Measurements from ENCODE around the gene TEP1.

The TEP1 gene

DNA sequence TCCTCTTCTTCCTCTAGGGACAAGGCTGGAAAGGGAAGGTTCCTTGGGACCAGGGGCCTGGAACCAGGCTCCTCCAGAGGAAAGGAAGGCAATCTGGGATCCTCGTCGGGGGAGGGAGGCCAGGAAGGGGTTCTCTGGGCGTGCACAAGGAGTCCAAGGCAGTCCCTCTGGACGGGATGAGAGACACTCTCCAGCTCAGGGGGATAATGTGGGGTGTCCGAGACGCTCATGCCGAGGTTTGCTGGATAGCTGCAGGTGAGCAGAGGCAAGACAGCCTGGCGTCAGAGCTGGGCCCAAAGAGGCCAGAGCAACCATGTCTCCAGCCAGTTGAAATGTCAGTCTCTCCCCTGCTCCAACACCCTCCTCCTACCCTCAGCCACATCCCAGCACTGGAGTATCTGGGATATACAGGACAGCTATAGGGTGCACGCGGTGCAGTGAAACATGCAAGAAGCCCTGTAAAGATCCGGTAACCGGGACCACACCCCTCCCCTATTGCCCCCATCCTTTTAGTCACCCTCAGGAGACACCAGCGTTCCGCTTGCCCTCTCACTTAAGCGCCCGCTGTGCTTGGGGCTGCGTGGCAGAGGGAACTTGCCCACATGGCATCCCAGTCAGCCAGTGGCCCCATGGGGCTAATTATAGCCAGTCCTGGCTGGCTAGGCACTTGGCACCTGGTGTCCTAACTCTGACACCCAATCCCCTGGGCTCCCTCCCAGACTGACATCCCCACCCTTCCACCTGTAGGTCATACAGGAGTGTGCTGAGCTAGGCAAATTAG lies 22.5 kb upstream of the TEP1 start, which contains the start of gene KLHL33:
Gene KLHL33, minus strand, starts transcription at position 585 of the 781 bp plus-strand sequence. Its CDS starts 355 bp downstream, at position 230.
- no peaks in the 10 kb centered on the region for H3K27me3 ChIP-seq (ENCODE audit: insufficient read depth, low read length)
- H3K23ac ChIP-seq (ENCODE audit: low read length), result peak within 1 kb of the TSS; percentile 18
- no peak within 1 kb of the TSS for H4K8ac ChIP-seq (ENCODE audit: low read depth, low read length)
- no peak within 1 kb of the TSS for H3K9ac ChIP-seq (ENCODE audit: low read length)
- no peak within 1 kb of the TSS for H3K18ac ChIP-seq (ENCODE audit: low read length)
- H2BK12ac ChIP-seq (ENCODE audit: low read length), result no peak within 1 kb of the TSS
- no peak within 1 kb of the TSS for H2AK5ac ChIP-seq (ENCODE audit: low read length)
- no peaks in the 10 kb centered on the region for H3K9me3 ChIP-seq (ENCODE audit: insufficient read depth, low read depth, low read length)
- H3K4me3 ChIP-seq (ENCODE audit: low read depth, low read length), result no peak within 1 kb of the TSS
- H3K14ac ChIP-seq (ENCODE audit: low read length), result no peak within 1 kb of the TSS
- no peak within 1 kb of the TSS for H2AFZ ChIP-seq (ENCODE audit: insufficient read depth, low read length, poor library complexity)
- no peaks in the 10 kb centered on the region for H3K36me3 ChIP-seq (ENCODE audit: control insufficient read depth in 1 of 2, insufficient read depth in 2 of 2, low read length in 2 of 2)
- WGBS (ENCODE audit: extremely low coverage, insufficient coverage, insufficient read length), result no CpG with 5 or more reads among the region's 17 CpGs
- H3K79me2 ChIP-seq (ENCODE audit: control insufficient read depth, insufficient read depth, low read length, poor library complexity), result no peaks in the 10 kb centered on the region
- H3K4me2 ChIP-seq (ENCODE audit: low read length), result peak within 1 kb of the TSS; percentile 2
- H4K91ac ChIP-seq (ENCODE audit: low read depth, low read length), result no peak within 1 kb of the TSS
- H3K79me1 ChIP-seq (ENCODE audit: low read length), result no peaks in the 10 kb centered on the region
- H3K27ac ChIP-seq (ENCODE audit: low read depth, low read length), result no peak within 1 kb of the TSS
- H3K4ac ChIP-seq (ENCODE audit: low read depth, low read length), result no peak within 1 kb of the TSS
- no peaks in the 10 kb centered on the region for H3K4me1 ChIP-seq (ENCODE audit: control insufficient read depth in 1 of 2, insufficient read depth in 2 of 2, low read length in 2 of 2)
- H2BK120ac ChIP-seq (ENCODE audit: insufficient read depth, low read length, poor library complexity), result no peak within 1 kb of the TSS
- no peak within 1 kb of the TSS for H2BK5ac ChIP-seq (ENCODE audit: low read depth, low read length, poor library complexity)
- no peak within 1 kb of the TSS for H4K12ac ChIP-seq (ENCODE audit: low read depth, low read length)
- no peak for DNase-seq

GRCh38 chr14:20434701-20435581 lies 21.6 kb upstream of the TEP1 start:
- Histone ChIP-seq H3K4me1 (ENCODE audit: control insufficient read depth in 1 of 2, insufficient read depth in 2 of 2, low read length in 2 of 2) (no peaks in the 10 kb centered on the region), H3K14ac (ENCODE audit: low read length) (no peak overlapping the region), H2AK5ac (ENCODE audit: low read length) (no peak overlapping the region), H3K27me3 (ENCODE audit: insufficient read depth, low read length) (no peaks in the 10 kb centered on the region), H3K4me3 (ENCODE audit: low read depth, low read length) (no peak overlapping the region), H2AFZ (ENCODE audit: insufficient read depth, low read length, poor library complexity) (no peak overlapping the region), H2BK5ac (ENCODE audit: low read depth, low read length, poor library complexity) (no peak overlapping the region), H2BK120ac (ENCODE audit: insufficient read depth, low read length, poor library complexity) (no peak overlapping the region), H4K91ac (ENCODE audit: low read depth, low read length) (no peak overlapping the region), H4K12ac (ENCODE audit: low read depth, low read length) (no peak overlapping the region), H3K9ac (ENCODE audit: low read length) (no peak overlapping the region), H3K4ac (ENCODE audit: low read depth, low read length) (no peak overlapping the region), H4K8ac (ENCODE audit: low read depth, low read length) (no peak overlapping the region), H3K79me2 (ENCODE audit: control insufficient read depth, insufficient read depth, low read length, poor library complexity) (no peaks in the 10 kb centered on the region), H3K27ac (ENCODE audit: low read depth, low read length) (no peak overlapping the region), H3K4me2 (ENCODE audit: low read length) (peak overlapping the region; percentile 2), H2BK12ac (ENCODE audit: low read length) (no peak overlapping the region), H3K23ac (ENCODE audit: low read length) (no peak overlapping the region), H3K9me3 (ENCODE audit: insufficient read depth, low read depth, low read length) (peaks cover 2% of the 10 kb centered on the region), H3K36me3 (ENCODE audit: control insufficient read depth in 1 of 2, insufficient read depth in 2 of 2, low read length in 2 of 2) (no peaks in the 10 kb centered on the region), H3K79me1 (ENCODE audit: low read length) (no peaks in the 10 kb centered on the region), H3K18ac (ENCODE audit: low read length) (no peak overlapping the region)
- WGBS (ENCODE audit: extremely low coverage, insufficient coverage, insufficient read length), result no CpG with 5 or more reads among the region's 44 CpGs
- no peak for DNase-seq

- no peak overlapping the region for H4K91ac ChIP-seq (ENCODE audit: low read depth, low read length)
- WGBS (ENCODE audit: extremely low coverage, insufficient coverage, insufficient read length), result no CpG with 5 or more reads among the region's 30 CpGs
- no peaks in the 10 kb centered on the region for H3K79me1 ChIP-seq (ENCODE audit: low read length)
- no peak for DNase-seq
- no peaks in the 10 kb centered on the region for H3K36me3 ChIP-seq (ENCODE audit: control insufficient read depth in 1 of 2, insufficient read depth in 2 of 2, low read length in 2 of 2)
- H3K4me3 ChIP-seq (ENCODE audit: low read depth, low read length), result no peak overlapping the region
- no peaks in the 10 kb centered on the region for H3K27me3 ChIP-seq (ENCODE audit: insufficient read depth, low read length)
- H3K79me2 ChIP-seq (ENCODE audit: control insufficient read depth, insufficient read depth, low read length, poor library complexity), result no peaks in the 10 kb centered on the region
- H2AFZ ChIP-seq (ENCODE audit: insufficient read depth, low read length, poor library complexity), result no peak overlapping the region
- no peak overlapping the region for H4K8ac ChIP-seq (ENCODE audit: low read depth, low read length)
- peaks cover 3% of the 10 kb centered on the region for H3K9me3 ChIP-seq (ENCODE audit: insufficient read depth, low read depth, low read length)
- no peak overlapping the region for H3K4ac ChIP-seq (ENCODE audit: low read depth, low read length)
- H2BK12ac ChIP-seq (ENCODE audit: low read length), result no peak overlapping the region
- no peak overlapping the region for H2AK5ac ChIP-seq (ENCODE audit: low read length)
- no peak overlapping the region for H3K18ac ChIP-seq (ENCODE audit: low read length)
- H2BK5ac ChIP-seq (ENCODE audit: low read depth, low read length, poor library complexity), result no peak overlapping the region
- H3K4me1 ChIP-seq (ENCODE audit: control insufficient read depth in 1 of 2, insufficient read depth in 2 of 2, low read length in 2 of 2), result peaks cover 4 to 6% of the 10 kb centered on the region in 2 experiments
- H3K27ac ChIP-seq (ENCODE audit: low read depth, low read length), result no peak overlapping the region
- H3K23ac ChIP-seq (ENCODE audit: low read length), result no peak overlapping the region
- H3K14ac ChIP-seq (ENCODE audit: low read length), result no peak overlapping the region
- no peak overlapping the region for H3K9ac ChIP-seq (ENCODE audit: low read length)
- H4K12ac ChIP-seq (ENCODE audit: low read depth, low read length), result no peak overlapping the region
- H2BK120ac ChIP-seq (ENCODE audit: insufficient read depth, low read length, poor library complexity), result no peak overlapping the region
- H3K4me2 ChIP-seq (ENCODE audit: low read length), result no peak overlapping the region
Observed at GRCh38 chr14:20429801-20430669, 16.7 kb upstream of the TEP1 start.

- no peak overlapping the region for H2BK120ac ChIP-seq (ENCODE audit: insufficient read depth, low read length, poor library complexity)
- H2BK5ac ChIP-seq (ENCODE audit: low read depth, low read length, poor library complexity), result no peak overlapping the region
- H3K9ac ChIP-seq (ENCODE audit: low read length), result no peak overlapping the region
- no peak overlapping the region for H2AK5ac ChIP-seq (ENCODE audit: low read length)
- H3K4me1 ChIP-seq (ENCODE audit: control insufficient read depth in 1 of 2, insufficient read depth in 2 of 2, low read length in 2 of 2), result peaks cover 4 to 6% of the 10 kb centered on the region in 2 experiments
- H4K12ac ChIP-seq (ENCODE audit: low read depth, low read length), result no peak overlapping the region
- H3K23ac ChIP-seq (ENCODE audit: low read length), result no peak overlapping the region
- no CpG with 5 or more reads among the region's 5 CpGs for WGBS (ENCODE audit: extremely low coverage, insufficient coverage, insufficient read length)
- H3K14ac ChIP-seq (ENCODE audit: low read length), result no peak overlapping the region
- H4K91ac ChIP-seq (ENCODE audit: low read depth, low read length), result no peak overlapping the region
- no peak overlapping the region for H3K4me3 ChIP-seq (ENCODE audit: low read depth, low read length)
- H3K4me2 ChIP-seq (ENCODE audit: low read length), result no peak overlapping the region
- no peak overlapping the region for H3K4ac ChIP-seq (ENCODE audit: low read depth, low read length)
- peaks cover 3% of the 10 kb centered on the region for H3K9me3 ChIP-seq (ENCODE audit: insufficient read depth, low read depth, low read length)
- no peak overlapping the region for H2BK12ac ChIP-seq (ENCODE audit: low read length)
- no peak overlapping the region for H2AFZ ChIP-seq (ENCODE audit: insufficient read depth, low read length, poor library complexity)
- no peak overlapping the region for H4K8ac ChIP-seq (ENCODE audit: low read depth, low read length)
- no peak overlapping the region for H3K27ac ChIP-seq (ENCODE audit: low read depth, low read length)
- no peak overlapping the region for H3K18ac ChIP-seq (ENCODE audit: low read length)
- H3K27me3 ChIP-seq (ENCODE audit: insufficient read depth, low read length), result no peaks in the 10 kb centered on the region
- H3K79me2 ChIP-seq (ENCODE audit: control insufficient read depth, insufficient read depth, low read length, poor library complexity), result no peaks in the 10 kb centered on the region
- H3K36me3 ChIP-seq (ENCODE audit: control insufficient read depth in 1 of 2, insufficient read depth in 2 of 2, low read length in 2 of 2), result no peaks in the 10 kb centered on the region
- no peak for DNase-seq
- H3K79me1 ChIP-seq (ENCODE audit: low read length), result no peaks in the 10 kb centered on the region
Observed at GRCh38 chr14:20428802-20429201, 15.5 kb upstream of the TEP1 start.
